Esophagus squamous epithelium (tissue), 5 donors: ENCODE data around the gene ARHGAP30. TPM values are rescaled to one million over a fixed set of nuclear protein-coding genes. Genes with fewer than 3 reads are reported as not detected.

Source experiments
- DNase-seq: peaks from one replicate; lab custom pipeline; 2025; lab: John Stamatoyannopoulos, UW
- H3K27ac ChIP-seq, 4 donors: fragments of 200-600 bp; sonication (generic); one replicate each; pipeline ENCODE4 v1.5.1; 2016 to 2019; ENCODE audit warnings: mild to moderate bottlenecking in 1 of 4
- H3K27me3 ChIP-seq, 4 donors: fragments of 200-600 bp; sonication (generic); 1 replicate in 3 of 4; 2 replicates in 1 of 4; pipeline versions ENCODE4 v1.5.1 to v1.6.0; 2017 to 2021; ENCODE audit warnings: antibody characterized with exemption in 1 of 4
- H3K36me3 ChIP-seq, 3 donors: fragments of 200-600 bp; sonication (generic); one replicate each; pipeline ENCODE4 v1.5.1; 2016 to 2019
- H3K4me1 ChIP-seq, 3 donors: fragments of 200-600 bp; sonication (generic); one replicate each; pipeline ENCODE4 v1.5.1; 2017 to 2019
- H3K4me3 ChIP-seq, 4 donors: fragments of 200-600 bp; sonication (generic); 1 replicate in 3 of 4; 2 replicates in 1 of 4; pipeline ENCODE4 v1.5.1; 2016 to 2019; ENCODE audit warnings: mild to moderate bottlenecking in 2 of 4, moderate library complexity in 1 of 4
- H3K9me3 ChIP-seq, 3 donors: fragments of 200-600 bp; sonication (generic); one replicate each; pipeline ENCODE4 v1.5.1; 2016 to 2019
- CTCF ChIP-seq, 6 experiments: fragments of 450-650 bp in 4 of 6; fragments of 200-600 bp in 2 of 6; sonication (generic) in 2 of 6; IDR thresholded peaks; one replicate each; pipeline ENCODE4 v1.5.1; 2016 to 2019; ENCODE audit warnings: antibody characterized with exemption in 6 of 6, mild to moderate bottlenecking in 4 of 6, moderate library complexity in 4 of 6
- POLR2A ChIP-seq, 4 donors: fragments of 450-650 bp; IDR thresholded peaks; one replicate each; pipeline ENCODE4 v1.6.1; 2017; ENCODE audit warnings: antibody characterized with exemption in 4 of 4, mild to moderate bottlenecking in 4 of 4, moderate library complexity in 3 of 4
- WGBS, 2 donors: methylation state at CpG; one replicate each; pipeline ENCODE4 v1.1.5; 2018; 5-methylcytosine and 5-hydroxymethylcytosine counted together
- intact Hi-C: fragments of 100-400 bp; cut with DNase I; formaldehyde crosslinking; loops from one replicate; pipeline ENCODE4 v1.15.0; 2022
- total RNA-seq, 4 donors: library from RNA; depleted of rRNA; stranded (reverse); fragments of >200 nt; gene quantifications; one replicate each; pipeline ENCODE4 v1.1.0, GENCODE V29; 2016
- donor health status: DM: yes; HTN: yes; CAD: no.

Gene ARHGAP30
- total RNA-seq, 4 donors from 2014 or later, result 2.9 to 13.5 (median 7.4) TPM

GRCh38 chr1:161114556-161114955 lies 44.9 kb upstream of the ARHGAP30 start:
- Histone ChIP-seq H3K4me3 (no peak overlapping the region), H3K27ac (peak overlapping the region in 1 of 4 donors; percentile 1), H3K9me3 (no peaks in the 10 kb centered on the region), H3K27me3 (no peaks in the 10 kb centered on the region), H3K36me3 (peaks cover 0 to 7% (median 0%) of the 10 kb centered on the region in 3 donors), H3K4me1 (peaks cover 22 to 73% (median 32%) of the 10 kb centered on the region in 3 donors)
- TF ChIP-seq CTCF (IDR thresholded peaks at IDR 0.05) (no peak), POLR2A (IDR thresholded peaks at IDR 0.05) (no peak)
- intact Hi-C loops, result no loop called here
- no peak for DNase-seq
- WGBS, 2 donors, result 80% methylated on average over 2 of the region's 2 CpGs

DNA sequence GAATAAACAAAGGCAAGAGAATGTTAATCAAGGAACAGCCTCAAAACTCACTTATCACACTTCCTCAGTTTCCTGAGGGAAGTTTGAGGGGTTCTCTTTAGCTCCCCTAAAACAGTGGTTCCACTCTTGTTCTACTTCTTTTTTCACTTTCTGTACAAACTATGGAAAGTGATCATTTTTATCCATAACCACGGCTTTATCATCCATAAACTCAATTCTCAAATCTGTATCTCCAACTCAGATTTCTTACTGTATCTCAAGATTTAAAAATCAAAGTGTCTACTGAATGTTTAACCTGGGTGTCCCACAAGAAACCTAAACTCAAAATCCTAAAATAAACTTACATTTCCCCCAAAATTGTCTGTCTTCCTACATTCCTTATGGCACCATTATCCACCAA lies 44.2 kb upstream of the ARHGAP30 start:
- H3K27me3 ChIP-seq, result no peaks in the 10 kb centered on the region
- H3K4me1 ChIP-seq, result peaks cover 16 to 67% (median 25%) of the 10 kb centered on the region in 3 donors
- H3K9me3 ChIP-seq, result no peaks in the 10 kb centered on the region
- H3K4me3 ChIP-seq, result no peak overlapping the region
- TF ChIP-seq POLR2A (IDR thresholded peaks at IDR 0.05) (no peak), CTCF (IDR thresholded peaks at IDR 0.05) (no peak)
- intact Hi-C loops, result no loop called here
- DNase-seq, result no peak
- no peak overlapping the region for H3K27ac ChIP-seq
- WGBS, 2 donors, result 67 to 75% methylated on average over 1 of the region's 1 CpG
- H3K36me3 ChIP-seq, result peaks cover 0 to 9% (median 0%) of the 10 kb centered on the region in 3 donors

GRCh38 chr1:161111527-161111926 lies 41.8 kb upstream of the ARHGAP30 start:
- no peak for DNase-seq
- no peak overlapping the region for H3K4me3 ChIP-seq
- WGBS, 2 donors, result 84 to 87% methylated on average over 2 of the region's 2 CpGs
- H3K27ac ChIP-seq, result no peak overlapping the region
- H3K9me3 ChIP-seq, result no peaks in the 10 kb centered on the region
- H3K36me3 ChIP-seq, result peaks cover 0 to 14% (median 0%) of the 10 kb centered on the region in 3 donors
- no peak for TF ChIP-seq CTCF (IDR thresholded peaks at IDR 0.05)
- TF ChIP-seq POLR2A (IDR thresholded peaks at IDR 0.05), result no peak
- no peaks in the 10 kb centered on the region for H3K27me3 ChIP-seq
- intact Hi-C loops, result no loop called here
- H3K4me1 ChIP-seq, result peaks cover 4 to 52% (median 13%) of the 10 kb centered on the region in 3 donors

- DNase-seq, result no peak
- H3K4me3 ChIP-seq, result no peak overlapping the region
- no peaks in the 10 kb centered on the region for H3K27me3 ChIP-seq
- intact Hi-C loops, result no loop called here
- peaks cover 4 to 48% (median 9%) of the 10 kb centered on the region in 3 donors for H3K4me1 ChIP-seq
- peaks cover 0 to 18% (median 0%) of the 10 kb centered on the region in 3 donors for H3K36me3 ChIP-seq
- TF ChIP-seq POLR2A (IDR thresholded peaks at IDR 0.05) (no peak), CTCF (IDR thresholded peaks at IDR 0.05) (no peak)
- WGBS, 2 donors, result 75 to 96% methylated on average over 3 of the region's 3 CpGs
- no peaks in the 10 kb centered on the region for H3K9me3 ChIP-seq
- H3K27ac ChIP-seq, result no peak overlapping the region
Observed at GRCh38 chr1:161111117-161111516, 41.4 kb upstream of the ARHGAP30 start.

GRCh38 chr1:161106431-161106830 lies 36.7 kb upstream of the ARHGAP30 start:
- intact Hi-C loops, result no loop called here
- no peaks in the 10 kb centered on the region for H3K9me3 ChIP-seq
- H3K27me3 ChIP-seq, result no peaks in the 10 kb centered on the region
- TF ChIP-seq CTCF (IDR thresholded peaks at IDR 0.05) (no peak), POLR2A (IDR thresholded peaks at IDR 0.05) (no peak)
- no peak overlapping the region for H3K4me3 ChIP-seq
- 87 to 92% methylated on average over 1 of the region's 1 CpG for WGBS, 2 donors
- peaks cover 0 to 40% (median 9%) of the 10 kb centered on the region in 3 donors for H3K36me3 ChIP-seq
- DNase-seq, result no peak
- H3K4me1 ChIP-seq, result peaks cover 0 to 22% (median 0%) of the 10 kb centered on the region in 3 donors
- H3K27ac ChIP-seq, result no peak overlapping the region
